HG03342 (cell line): ENCODE measurements around the gene SRRM1.
"Not testable (repeated sequence)": the region's sequence is repeated elsewhere in the genome, so short reads cannot be mapped to it uniquely, and the experiment has no call there.

Experiments used
- ATAC-seq: cut with Tn5 transposase; IDR thresholded peaks from one replicate; pipeline ENCODE4 v1.9.1; 2021; ENCODE audit warnings: mild to moderate bottlenecking, moderate library complexity; ENCODE audit not compliant: unreplicated experiment

The SRRM1 gene

GRCh38 chr1:24641646-24642151, 1.4 kb upstream of the SRRM1 start:
- ATAC-seq, result no peak

- ATAC-seq, result peak; percentile 16
Observed at GRCh38 chr1:24643363-24644099, 429 bp downstream of the SRRM1 start.

- no peak for ATAC-seq
Observed at GRCh38 chr1:24644100-24644384, 940 bp downstream of the SRRM1 start.

- ATAC-seq, result no peak
Observed at GRCh38 chr1:24648919-24649318, 5.8 kb downstream of the SRRM1 start.

- ATAC-seq, result no peak
Observed at GRCh38 chr1:24652382-24652781, 9.3 kb downstream of the SRRM1 start.

- ATAC-seq, result no peak
Observed at GRCh38 chr1:24654010-24654409, 10.9 kb downstream of the SRRM1 start.

GRCh38 chr1:24656046-24656445, 12.9 kb downstream of the SRRM1 start:
- no peak for ATAC-seq

GRCh38 chr1:24657781-24658180, 14.7 kb downstream of the SRRM1 start:
- ATAC-seq, result no peak

GRCh38 chr1:24659166-24659904, 16.2 kb downstream of the SRRM1 start:
- no peak for ATAC-seq

- ATAC-seq, result no peak
Observed at GRCh38 chr1:24659993-24660665, 17.0 kb downstream of the SRRM1 start.

- ATAC-seq, result no peak
Observed at GRCh38 chr1:24664507-24665033, 21.5 kb downstream of the SRRM1 start.

- no peak for ATAC-seq
Observed at GRCh38 chr1:24666794-24667193, 23.7 kb downstream of the SRRM1 start.

- not testable (repeated sequence) for ATAC-seq
Observed at GRCh38 chr1:24671372-24671771, 28.3 kb downstream of the SRRM1 start.

- not testable (repeated sequence) for ATAC-seq
Observed at GRCh38 chr1:24672686-24673085, 29.6 kb downstream of the SRRM1 start.

- no peak for ATAC-seq
Observed at GRCh38 chr1:24673341-24673740, 30.2 kb downstream of the SRRM1 start.

- ATAC-seq, result not testable (repeated sequence)
Observed at GRCh38 chr1:24678421-24678820, 35.3 kb downstream of the SRRM1 start.

GRCh38 chr1:24679725-24680124, 36.6 kb downstream of the SRRM1 start:
- no peak for ATAC-seq

- no peak for ATAC-seq
Observed at GRCh38 chr1:24683713-24684162, 40.6 kb downstream of the SRRM1 start.

GRCh38 chr1:24688033-24688432, 44.9 kb downstream of the SRRM1 start:
- ATAC-seq, result no peak

- ATAC-seq, result no peak
Observed at GRCh38 chr1:24688621-24689195, 45.6 kb downstream of the SRRM1 start.

- ATAC-seq, result no peak
Observed at GRCh38 chr1:24691051-24691450, 47.9 kb downstream of the SRRM1 start.
